Measurements from ENCODE around the gene PANX2.

- TF ChIP-seq CTCF (IDR thresholded peaks at IDR 0.05; ENCODE audit: poor library complexity): no peak
- TF ChIP-seq EZH2 (IDR thresholded peaks at IDR 0.05; ENCODE audit: borderline replicate concordance): no peak
- no peak for TF ChIP-seq EZH2phosphoT487 (IDR thresholded peaks at IDR 0.05; ENCODE audit: low read depth, severe bottlenecking, unreplicated experiment)
Measured at GRCh38 chr22:50226875-50227165, 56.3 kb downstream of the PANX2 start.
